GM12891 (cell line): ENCODE data around the gene PRKAG1.

ENCODE experiments used
- POLR2A ChIP-seq: IDR thresholded peaks from 2 replicates; pipeline ENCODE4 v1.6.1; 2011; ENCODE audit warnings: low read depth, low read length, control low read depth
- POLR2AphosphoS5 ChIP-seq: IDR thresholded peaks from 2 replicates; pipeline ENCODE4 v1.6.1; 2011; ENCODE audit warnings: low read depth, low read length, control low read depth
- POU2F2 ChIP-seq: IDR thresholded peaks from 2 replicates; pipeline ENCODE4 v1.6.1; 2011; ENCODE audit warnings: low read depth, mild to moderate bottlenecking, control low read depth, low read length, moderate library complexity
- SPI1 ChIP-seq: IDR thresholded peaks from 2 replicates; pipeline ENCODE4 v1.6.1; 2011; ENCODE audit warnings: low read depth, low read length, control low read depth
- TAF1 ChIP-seq: IDR thresholded peaks from 2 replicates; pipeline ENCODE4 v1.6.1; 2011; ENCODE audit warnings: low read depth, low read length, control low read depth

DNA sequence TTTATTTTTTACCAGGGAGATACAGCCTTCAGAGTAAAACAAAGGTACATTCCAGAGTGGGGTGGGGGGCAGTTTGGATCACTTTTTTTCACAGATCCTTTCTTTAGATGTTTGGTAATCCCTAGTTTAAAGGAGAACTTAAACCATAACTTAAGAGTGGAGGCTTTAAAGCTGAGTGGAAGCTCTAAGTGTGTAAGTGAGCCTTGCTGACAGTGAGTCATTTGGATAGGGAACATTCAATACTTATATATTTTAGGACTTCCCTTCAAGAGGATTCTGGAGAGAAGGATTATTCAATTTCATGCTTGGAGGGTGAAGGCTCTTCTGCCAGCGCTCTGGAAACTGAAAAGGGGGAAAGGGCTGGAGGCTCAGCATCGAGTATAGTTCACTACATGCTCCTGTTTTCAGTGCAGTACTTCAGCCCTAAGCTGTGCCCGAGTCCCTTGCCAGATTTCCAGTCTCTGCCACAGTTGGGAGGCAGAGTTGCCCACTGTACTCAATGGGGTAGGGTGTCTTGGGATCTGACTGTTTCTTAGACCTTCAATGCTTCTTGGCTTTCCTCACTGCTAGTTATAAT lies 8.4 kb downstream of the PRKAG1 start:
- TF ChIP-seq POLR2A = no peak
- TF ChIP-seq POLR2AphosphoS5 = no peak
- no peak for TF ChIP-seq TAF1
- TF ChIP-seq SPI1 = no peak
- TF ChIP-seq POU2F2 = no peak
